K562 (cell line): ENCODE measurements around the gene GHRH. TPM values are rescaled to one million over a fixed set of nuclear protein-coding genes. Genes with fewer than 3 reads are reported as not detected.

Experiments used
- ATAC-seq: fragments of 200-7000 bp; cut with Tn5 transposase; 3 replicates; pipeline ENCODE4 v1.9.1; 2020; ENCODE audit warnings: moderate library complexity
- BruUV-seq: library from RNA; stranded (reverse); fragments of 400-500 nt; replicated peaks from 2 replicates; lab custom pipeline; 2021; lab: Mats Ljungman, UMichigan
- CTCF ChIA-PET: fragments of 300-600 bp; formaldehyde crosslinking; extraction: SDS; loops from one replicate; lab custom pipeline; 2021; ENCODE audit warnings: low intra/inter-chr PET ratio; lab: Yijun Ruan, JAX
- POLR2A ChIA-PET: fragments of 300-600, 350-650 bp; sonication (Branson Sonifier 250); formaldehyde crosslinking; extraction: SDS; loops from one replicate; lab custom pipeline; 2021; ENCODE audit warnings: antibody characterized with exemption, inconsistent platforms; lab: Yijun Ruan, JAX
- DNase-seq, 4 experiments: peaks; one replicate each; pipeline versions ENCODE4 v3.0.0 to v3.0.0-alpha.2; 2011 to 2018; ENCODE audit warnings: low spot score in 3 of 4, mixed read lengths in 3 of 4; ENCODE audit errors: extremely low read depth in 1 of 4
- FAIRE-seq: peaks from 2 replicates; lab custom pipeline; 2011; peaks lifted over from hg19 to GRCh38; lab: Jason Lieb, UNC
- H2AFZ ChIP-seq: 2 replicates; pipeline ENCODE4 v1.6.0; 2011; ENCODE audit warnings: low read depth, low read length, control low read depth, inconsistent platforms
- H3K27ac ChIP-seq: fragments of 200-600 bp; 3 replicates; pipeline ENCODE4 v1.8.0; 2011; ENCODE audit warnings: low read depth, mild to moderate bottlenecking, control low read depth, inconsistent platforms, low read length, moderate library complexity, mixed read lengths; ENCODE audit errors: extremely low read depth
- H3K27me3 ChIP-seq, 2 experiments: fragments of 300-600 bp in 1 of 2; 2 replicates in 1 of 2; 3 replicates in 1 of 2; pipeline versions ENCODE4 v1.6.0 to v1.8.0; 2011; ENCODE audit warnings: inconsistent platforms in 2 of 2, low read length in 2 of 2, mild to moderate bottlenecking in 1 of 2, mixed read lengths in 1 of 2, moderate library complexity in 1 of 2; ENCODE audit not compliant: control insufficient read depth in 2 of 2, insufficient read depth in 2 of 2
- H3K36me3 ChIP-seq: fragments of 300-600 bp; 3 replicates; pipeline ENCODE4 v1.8.0; 2011; ENCODE audit warnings: mild to moderate bottlenecking, low read length, inconsistent platforms; ENCODE audit not compliant: control insufficient read depth, insufficient read depth
- H3K4me1 ChIP-seq, 2 experiments: fragments of 200-600 bp in 1 of 2; replicated peaks in 1 of 2; 2 replicates in 1 of 2; 3 replicates in 1 of 2; pipeline versions ENCODE4 v1.5.1 to v1.8.0; 2011; ENCODE audit warnings: inconsistent platforms in 2 of 2, low read length in 2 of 2, mild to moderate bottlenecking in 1 of 2, mixed read lengths in 1 of 2, moderate library complexity in 1 of 2; ENCODE audit not compliant: control insufficient read depth in 2 of 2, insufficient read depth in 2 of 2
- H3K4me2 ChIP-seq: 2 replicates; pipeline ENCODE4 v1.6.1; 2011; ENCODE audit warnings: low read length, control low read depth, inconsistent platforms, mixed read lengths; ENCODE audit not compliant: insufficient read depth
- H3K4me3 ChIP-seq: fragments of 200-600 bp; sonication (generic), shearing (Covaris generic); 2 replicates; pipeline ENCODE4 v1.5.1; 2016; ENCODE audit warnings: control low read depth, inconsistent platforms
- H3K79me2 ChIP-seq: fragments of 200-600 bp; 3 replicates; pipeline ENCODE4 v1.8.0; 2011; ENCODE audit warnings: low read length, inconsistent platforms; ENCODE audit not compliant: control insufficient read depth, insufficient read depth
- H3K9ac ChIP-seq, 2 experiments: 2 replicates each; pipeline versions ENCODE4 v1.6.0 to v1.6.1; 2011; ENCODE audit warnings: low read depth in 2 of 2, low read length in 2 of 2, control low read depth in 1 of 2, inconsistent platforms in 1 of 2, mild to moderate bottlenecking in 1 of 2, mixed read lengths in 1 of 2; ENCODE audit not compliant: insufficient read depth in 1 of 2
- H3K9me1 ChIP-seq: one replicate; pipeline ENCODE4 v1.6.0; 2011; ENCODE audit warnings: inconsistent platforms, mild to moderate bottlenecking, low read length, moderate library complexity; ENCODE audit not compliant: control insufficient read depth, insufficient read depth
- H3K9me3 ChIP-seq: replicated peaks from 2 replicates; pipeline ENCODE4 v1.5.1; 2011; ENCODE audit warnings: low read depth, low read length, inconsistent platforms; ENCODE audit not compliant: control insufficient read depth, insufficient read depth
- H4K20me1 ChIP-seq: replicated peaks from 2 replicates; pipeline ENCODE4 v1.6.1; 2011; ENCODE audit warnings: low read length, inconsistent platforms, mixed read lengths; ENCODE audit not compliant: control insufficient read depth, insufficient read depth
- CEBPB ChIP-seq: fragments of 450-650 bp; IDR thresholded peaks from 2 replicates; pipeline ENCODE4 v1.6.1; 2016; ENCODE audit warnings: missing genetic modification characterization, missing compliant biosample characterization
- CEBPG ChIP-seq, 3 experiments: fragments of 200-800 bp in 1 of 3; sonication (Bioruptor generic) in 1 of 3; sonication (generic) in 1 of 3; formaldehyde crosslinking in 1 of 3; IDR thresholded peaks in 2 of 3; conservative IDR thresholded peaks in 1 of 3; 2 replicates each; pipeline versions ENCODE4 v1.6.1 to v1.8.0; 2016 to 2022; ENCODE audit warnings: missing compliant biosample characterization in 2 of 3, missing genetic modification characterization in 2 of 3, mild to moderate bottlenecking in 1 of 3, missing genetic modification reagents in 1 of 3
- CHAMP1 ChIP-seq: fragments of 450-650 bp; IDR thresholded peaks from 2 replicates; pipeline ENCODE4 v1.6.1; 2016; ENCODE audit warnings: mild to moderate bottlenecking
- CXXC5 ChIP-seq: fragments of 250-450 bp; sonication (Bioruptor Pico); IDR thresholded peaks from 2 replicates; pipeline ENCODE4 v1.8.0; 2022; ENCODE audit warnings: inconsistent platforms, mild to moderate bottlenecking, moderate library complexity
- MAX ChIP-seq: sonication (generic); formaldehyde crosslinking; IDR thresholded peaks from 2 replicates; pipeline ENCODE4 v1.9.0; 2022; ENCODE audit warnings: mild to moderate bottlenecking, missing genetic modification reagents
- MYC ChIP-seq, 2 experiments: fragments of 250-450 bp in 1 of 2; sonication (Bioruptor Pico) in 1 of 2; IDR thresholded peaks; 2 replicates each; pipeline versions ENCODE4 v1.5.1 to v1.6.1; 2012 to 2021; ENCODE audit warnings: low read depth in 2 of 2, borderline replicate concordance in 1 of 2, improper control_type of control experiment in 1 of 2, low read length in 1 of 2, mild to moderate bottlenecking in 1 of 2, moderate library complexity in 1 of 2
- PHF21A ChIP-seq: fragments of 450-650 bp; IDR thresholded peaks from 2 replicates; pipeline ENCODE4 v1.6.1; 2017; ENCODE audit warnings: low read depth, borderline replicate concordance
- SPI1 ChIP-seq: IDR thresholded peaks from 2 replicates; pipeline ENCODE4 v1.6.1; 2011; ENCODE audit warnings: low read depth, low read length, control low read depth, borderline replicate concordance
- TBL1XR1 ChIP-seq, 2 experiments: IDR thresholded peaks; 2 replicates each; pipeline ENCODE4 v1.6.1; 2012; ENCODE audit warnings: improper control_type of control experiment in 2 of 2, low read length in 2 of 2, mild to moderate bottlenecking in 1 of 2
- TEAD4 ChIP-seq, 2 experiments: sonication (generic) in 1 of 2; formaldehyde crosslinking in 1 of 2; IDR thresholded peaks; 2 replicates each; pipeline versions ENCODE4 v1.6.1 to v1.8.0; 2012 to 2022; ENCODE audit warnings: borderline replicate concordance in 1 of 2, inconsistent platforms in 1 of 2, low read length in 1 of 2, mild to moderate bottlenecking in 1 of 2, missing genetic modification reagents in 1 of 2
- ZNF124 ChIP-seq: sonication (generic); formaldehyde crosslinking; IDR thresholded peaks from 2 replicates; pipeline ENCODE4 v1.8.1; 2022; ENCODE audit warnings: missing genetic modification reagents
- ZNF165 ChIP-seq: fragments of 250-450 bp; sonication (Bioruptor Pico); IDR thresholded peaks from 2 replicates; pipeline ENCODE4 v1.4.0; 2020; ENCODE audit warnings: borderline replicate concordance
- ZNF175 ChIP-seq: fragments of 200-800 bp; sonication (Bioruptor generic); IDR thresholded peaks from 2 replicates; pipeline ENCODE4 v1.6.1; 2016; ENCODE audit warnings: low read depth, mild to moderate bottlenecking, missing genetic modification characterization, missing compliant biosample characterization
- ZNF197 ChIP-seq: fragments of 200-800 bp; sonication (Bioruptor generic); IDR thresholded peaks from 2 replicates; pipeline ENCODE4 v1.6.1; 2016; ENCODE audit warnings: low read depth, missing genetic modification characterization, missing compliant biosample characterization
- ZNF766 ChIP-seq: fragments of 200-800 bp; sonication (Bioruptor generic); conservative IDR thresholded peaks from 2 replicates; pipeline ENCODE4 v1.6.1; 2016; ENCODE audit warnings: missing genetic modification characterization, missing compliant biosample characterization
- WGBS: fragments of 100-300 bp; shearing (Covaris generic); methylation state at CpG from one replicate; pipeline ENCODE4 v1.1.6; 2016; ENCODE audit warnings: low coverage, mixed read lengths; ENCODE audit not compliant: insufficient coverage; ENCODE audit errors: missing lambda C conversion rate; 5-methylcytosine and 5-hydroxymethylcytosine counted together
- in situ Hi-C: fragments of 300-500 bp; cut with MboI; formaldehyde crosslinking; loops from 4 replicates; pipeline ENCODE4 v1.15.0; 2018; ENCODE audit warnings: inconsistent platforms, mixed read lengths
- intact Hi-C: fragments of 100-400 bp; cut with micrococcal nuclease; formaldehyde crosslinking; loops from 2 replicates; pipeline ENCODE4 v1.14.2; 2022
- polyA plus RNA-seq, 8 experiments: library from polyadenylated mRNA; depleted of rRNA in 4 of 8; stranded (reverse) in 5 of 8; unstranded in 3 of 8; fragments of >200 nt; fragmentation: Nextera tagmentation in 2 of 8; fragmentation: Illumina TruSeq in 1 of 8; extraction: Ambion mirVana in 2 of 8; extraction: Trizol in 1 of 8; gene quantifications; 2 replicates each; pipeline versions ENCODE4 v1.2.1 to v1.2.3, GENCODE V29; 2011 to 2014; ENCODE audit warnings: inconsistent platforms in 1 of 8, missing spikeins in 1 of 8
- total RNA-seq, 7 experiments: library from RNA; depleted of rRNA in 6 of 7; stranded (reverse); fragments of >200 nt in 6 of 7; fragmentation: Illumina TruSeq in 2 of 7; extraction: Trizol in 2 of 7; gene quantifications; 2 replicates each; pipeline versions ENCODE4 v1.2.1 to v1.2.3, GENCODE V29; 2011 to 2021; ENCODE audit warnings: low replicate concordance in 1 of 7
- TF ChIP-seq, protein P1 (sequence below): fragments of 450-650 bp; conservative IDR thresholded peaks from 2 replicates; pipeline ENCODE4 v1.6.1; 2016; ENCODE audit warnings: missing genetic modification characterization, low read depth, mild to moderate bottlenecking, missing compliant biosample characterization, moderate library complexity

Gene GHRH
- total and polyA plus RNA-seq, 9 of the 15 experiments (the other 6 are each of a cell fraction or from before 2014, with no cell fraction given), result not detected

DNA sequence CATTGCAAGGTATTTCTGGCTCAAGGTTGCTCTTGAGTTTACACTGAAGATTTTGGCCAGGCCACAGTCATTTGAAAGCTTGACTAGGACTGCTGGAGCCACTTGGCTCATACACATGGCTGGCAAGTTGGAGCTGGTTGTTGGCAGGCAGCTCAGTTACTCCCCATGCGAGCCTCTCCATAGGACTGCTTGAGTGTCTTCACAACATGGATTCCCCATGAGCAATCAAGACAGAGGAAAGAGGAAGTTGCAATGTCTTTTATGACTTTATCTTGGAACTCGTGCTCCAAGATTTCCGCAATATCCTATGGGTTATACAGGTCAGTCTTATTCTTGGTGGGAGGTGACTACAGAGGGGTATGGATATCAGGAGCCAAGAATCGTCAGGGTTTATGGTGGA, 26.5 kb upstream of the GHRH start:
- in situ Hi-C loops (loop anchor here (5.0 kb wide), 1 partner anchor 94 kb away; no protein-coding TSS in a partner anchor), intact Hi-C loops (loop anchor here (5.0 kb wide), 2 partner anchors 44 to 94 kb away; no protein-coding TSS in a partner anchor)
- no peak overlapping the region; the same call in 2 of the 3 replicates for H3K27ac ChIP-seq
- peaks cover 3% of the 10 kb centered on the region; the same call in 1 of the 2 replicates for H3K9me3 ChIP-seq
- 38% methylated on average over 4 of the region's 4 CpGs for WGBS
- ATAC-seq (no peak), DNase-seq (peak in 1 of 4 experiments; percentile 36), FAIRE-seq (peak; percentile 72)
- H3K4me2 ChIP-seq, result peak overlapping the region; percentile 96; the same call in 1 of the 2 replicates
- H3K79me2 ChIP-seq, result peaks cover 37% of the 10 kb centered on the region
- H2AFZ ChIP-seq, result peak overlapping the region; percentile 22
- H3K9ac ChIP-seq, result no peak overlapping the region
- no peaks in the 10 kb centered on the region for H4K20me1 ChIP-seq
- ChIA-PET CTCF (no interaction called here), POLR2A (interaction anchor here (0.7 to 3.1 kb wide), 4 partner anchors 9 to 30 kb away, joined by 4 to 16 read pairs (median 6); no protein-coding TSS in a partner anchor)
- no peaks in the 10 kb centered on the region for H3K27me3 ChIP-seq
- no peak overlapping the region for H3K4me3 ChIP-seq
- BruUV-seq, result no TSS peak
- H3K36me3 ChIP-seq, result peaks cover 23% of the 10 kb centered on the region
- peaks cover 5 to 17% of the 10 kb centered on the region in 2 experiments for H3K4me1 ChIP-seq
- H3K9me1 ChIP-seq, result no peaks in the 10 kb centered on the region
- TF ChIP-seq ZNF124 (CRISPR knock-in tag), result no peak
- 0 out of 2 replicates have a peak, but pooled peaks have one; percentile 18 for TF ChIP-seq ZNF175 (CRISPR knock-in tag)
- 0 out of 2 replicates have a peak, but pooled peaks have one; percentile 21 for TF ChIP-seq ZNF197 (CRISPR knock-in tag)
- TF ChIP-seq TBL1XR1 (IDR thresholded peaks at IDR 0.05; ENCODE audit: low read length in 2 of 2), result no peak
- TF ChIP-seq MAX (CRISPR knock-in tag), result peak; percentile 23; the same call in 1 of the 2 replicates
- TF ChIP-seq, protein P1, sequence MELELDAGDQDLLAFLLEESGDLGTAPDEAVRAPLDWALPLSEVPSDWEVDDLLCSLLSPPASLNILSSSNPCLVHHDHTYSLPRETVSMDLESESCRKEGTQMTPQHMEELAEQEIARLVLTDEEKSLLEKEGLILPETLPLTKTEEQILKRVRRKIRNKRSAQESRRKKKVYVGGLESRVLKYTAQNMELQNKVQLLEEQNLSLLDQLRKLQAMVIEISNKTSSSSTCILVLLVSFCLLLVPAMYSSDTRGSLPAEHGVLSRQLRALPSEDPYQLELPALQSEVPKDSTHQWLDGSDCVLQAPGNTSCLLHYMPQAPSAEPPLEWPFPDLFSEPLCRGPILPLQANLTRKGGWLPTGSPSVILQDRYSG, result 0 out of 2 replicates have a peak, but pooled peaks have one; percentile 32
- TF ChIP-seq CXXC5 (CRISPR knock-in tag), result peak; percentile 16; the same call in 1 of the 2 replicates
- no peak for TF ChIP-seq ZNF165
- TF ChIP-seq CHAMP1, result no peak
- TF ChIP-seq ZNF766 (CRISPR knock-in tag), result peak; percentile 83
- 0 out of 2 replicates have a peak, but pooled peaks have one; percentile 28 for TF ChIP-seq MYC (IDR thresholded peaks at IDR 0.05; ENCODE audit: low read depth, low read length)
- no peak for TF ChIP-seq MYC (CRISPR knock-in tag; IDR thresholded peaks at IDR 0.05; ENCODE audit: borderline replicate concordance, low read depth)
- TF ChIP-seq PHF21A, result no peak
- TF ChIP-seq SPI1, result peak; percentile 83
- TF ChIP-seq CEBPG (CRISPR knock-in tag; IDR thresholded peaks at IDR 0.05), result no peak
- peak in 1 of 2 experiments; percentile 42; a peak in 1 of 4 replicates for TF ChIP-seq CEBPG (tag; conservative IDR thresholded peaks at IDR 0.05 in 1 of 2, IDR thresholded peaks at IDR 0.05 in 1 of 2)
- TF ChIP-seq CEBPB (tag), result peak; percentile 76; the same call in 1 of the 2 replicates
- TF ChIP-seq TEAD4 (IDR thresholded peaks at IDR 0.05; ENCODE audit: low read length), result peak; percentile 15; the same call in 1 of the 2 replicates
- TF ChIP-seq TEAD4 (CRISPR knock-in tag; IDR thresholded peaks at IDR 0.05; ENCODE audit: borderline replicate concordance), result no peak
